SK-N-SH (cell line): ENCODE results near the gene COL1A2. TPM values are rescaled to one million over a fixed set of nuclear protein-coding genes. Genes with fewer than 3 reads are reported as not detected.

Source experiments
- CTCF ChIA-PET: fragments of 300-600, 350-600 bp; formaldehyde crosslinking; extraction: SDS; loops from one replicate; lab custom pipeline; 2021; lab: Yijun Ruan, JAX
- POLR2A ChIA-PET: fragments of 350-600 bp; sonication (Branson Sonifier 250); formaldehyde crosslinking; extraction: SDS; loops from one replicate; lab custom pipeline; 2020; ENCODE audit warnings: antibody characterized with exemption, inconsistent platforms; lab: Yijun Ruan, JAX
- DNase-seq: peaks from one replicate; pipeline ENCODE4 v3.0.0; 2012
- H2AFZ ChIP-seq: fragments of 200-600 bp; sonication (generic); 2 replicates; pipeline ENCODE4 v1.8.1; 2016; ENCODE audit warnings: antibody characterized with exemption, mild to moderate bottlenecking, low read depth
- H3F3A ChIP-seq: fragments of 200-600 bp; sonication (generic); replicated peaks from 2 replicates; pipeline ENCODE3; 2016; ENCODE audit warnings: antibody characterized with exemption, mild to moderate bottlenecking; ENCODE audit not compliant: insufficient read depth
- H3K27ac ChIP-seq, 2 experiments: fragments of 200-500 bp in 1 of 2; fragments of 200-600 bp in 1 of 2; sonication (Bioruptor generic) in 1 of 2; sonication (generic), shearing (Covaris generic) in 1 of 2; 2 replicates each; pipeline versions ENCODE4 v1.5.1 to v1.6.1; 2014 to 2016; ENCODE audit warnings: low read depth in 2 of 2, inconsistent platforms in 1 of 2, low read length in 1 of 2, mild to moderate bottlenecking in 1 of 2, mixed read lengths in 1 of 2
- H3K27me3 ChIP-seq: fragments of 200-600 bp; sonication (generic), shearing (Covaris generic); 2 replicates; pipeline ENCODE4 v1.6.1; 2016; ENCODE audit warnings: mixed run types; ENCODE audit not compliant: insufficient read depth
- H3K36me3 ChIP-seq, 2 experiments: fragments of 200-500 bp in 1 of 2; fragments of 200-600 bp in 1 of 2; sonication (Bioruptor generic) in 1 of 2; sonication (generic) in 1 of 2; replicated peaks in 1 of 2; 2 replicates each; pipeline versions ENCODE3 to v1.5.1; 2014 to 2016; ENCODE audit warnings: low read length in 1 of 2, mild to moderate bottlenecking in 1 of 2; ENCODE audit not compliant: insufficient read depth in 2 of 2, control insufficient read depth in 1 of 2
- H3K4me1 ChIP-seq, 2 experiments: fragments of 200-500 bp in 1 of 2; fragments of 200-600 bp in 1 of 2; sonication (Bioruptor generic) in 1 of 2; sonication (generic), shearing (Covaris generic) in 1 of 2; 2 replicates each; pipeline versions ENCODE4 v1.5.1 to v1.6.1; 2014 to 2016; ENCODE audit warnings: low read depth in 1 of 2, low read length in 1 of 2, mixed run types in 1 of 2; ENCODE audit not compliant: insufficient read depth in 2 of 2, control insufficient read depth in 1 of 2
- H3K4me2 ChIP-seq: fragments of 200-600 bp; sonication (generic), shearing (Covaris generic); 2 replicates; pipeline ENCODE4 v1.6.1; 2017; ENCODE audit warnings: mixed run types
- H3K4me3 ChIP-seq, 2 experiments: fragments of 200-500 bp in 1 of 2; fragments of 200-600 bp in 1 of 2; sonication (Bioruptor generic) in 1 of 2; sonication (generic), shearing (Covaris generic) in 1 of 2; 2 replicates each; pipeline versions ENCODE4 v1.5.1 to v1.8.1; 2014 to 2016; ENCODE audit warnings: low read depth in 2 of 2, inconsistent platforms in 1 of 2, low read length in 1 of 2, mild to moderate bottlenecking in 1 of 2, mixed read lengths in 1 of 2, moderate library complexity in 1 of 2
- H3K79me2 ChIP-seq: fragments of 200-600 bp; sonication (generic); 2 replicates; pipeline ENCODE4 v1.8.1; 2017; ENCODE audit warnings: mild to moderate bottlenecking; ENCODE audit not compliant: insufficient read depth
- H3K9ac ChIP-seq: fragments of 200-600 bp; sonication (generic); 2 replicates; pipeline ENCODE4 v1.6.1; 2017; ENCODE audit warnings: mixed run types
- H3K9me2 ChIP-seq: fragments of 200-600 bp; sonication (generic); 2 replicates; pipeline ENCODE4 v1.6.1; 2017; ENCODE audit warnings: mixed run types
- H3K9me3 ChIP-seq: fragments of 200-600 bp; sonication (generic); 2 replicates; pipeline ENCODE4 v1.6.1; 2017; ENCODE audit warnings: mixed run types, mild to moderate bottlenecking, moderate library complexity
- H4K20me1 ChIP-seq: fragments of 200-600 bp; sonication (generic); 2 replicates; pipeline ENCODE4 v1.6.1; 2017; ENCODE audit warnings: mild to moderate bottlenecking, mixed run types; ENCODE audit not compliant: insufficient read depth
- CHD2 ChIP-seq: fragments of 150-350 bp; IDR thresholded peaks from 2 replicates; pipeline ENCODE4 v1.6.1; 2018; ENCODE audit warnings: low read length; ENCODE audit not compliant: partially characterized antibody
- CTCF ChIP-seq: fragments of 200-600 bp; sonication (generic); IDR thresholded peaks from 2 replicates; pipeline ENCODE4 v1.6.1; 2017; ENCODE audit warnings: antibody characterized with exemption, mild to moderate bottlenecking, moderate library complexity
- FOXM1 ChIP-seq: IDR thresholded peaks from 2 replicates; pipeline ENCODE4 v1.4.0; 2012; ENCODE audit warnings: low read depth, mild to moderate bottlenecking
- GABPA ChIP-seq: IDR thresholded peaks from 2 replicates; pipeline ENCODE4 v1.4.0; 2012; ENCODE audit warnings: low read depth, mild to moderate bottlenecking
- POLR2AphosphoS5 ChIP-seq: IDR thresholded peaks from 2 replicates; pipeline ENCODE4 v1.6.1; 2012; ENCODE audit warnings: low read depth, low read length
- RXRA ChIP-seq: IDR thresholded peaks from 2 replicates; pipeline ENCODE4 v1.4.0; 2012; ENCODE audit warnings: low read depth, mild to moderate bottlenecking, borderline replicate concordance
- TCF12 ChIP-seq: IDR thresholded peaks from 2 replicates; pipeline ENCODE4 v1.4.0; 2012
- USF2 ChIP-seq: fragments of 150-350 bp; IDR thresholded peaks from 2 replicates; pipeline ENCODE4 v1.6.1; 2017; ENCODE audit warnings: antibody characterized with exemption, low read length, low read depth, borderline replicate concordance
- ZBTB33 ChIP-seq: IDR thresholded peaks from 2 replicates; pipeline ENCODE4 v1.4.0; 2012; ENCODE audit warnings: low read depth, borderline replicate concordance
- WGBS: methylation state at CpG from one replicate; pipeline ENCODE4 v1.1.6; 2017; ENCODE audit warnings: low lambda C conversion rate; 5-methylcytosine and 5-hydroxymethylcytosine counted together
- polyA plus RNA-seq, 3 experiments: library from polyadenylated mRNA; depleted of rRNA; stranded (reverse); fragments of >200 nt; gene quantifications; 2 replicates each; pipeline ENCODE4 v1.2.3, GENCODE V29; 2012

The COL1A2 gene
- polyA plus RNA-seq, 1 of the 3 experiments (the other 2 are of a cell fraction), result 11.4 TPM

- Histone ChIP-seq H2AFZ (no peak overlapping the region), H4K20me1 (no peaks in the 10 kb centered on the region), H3K4me1 (peaks cover 4 to 15% of the 10 kb centered on the region in 2 experiments; a peak in 3 of 4 replicates), H3K9me2 (no peaks in the 10 kb centered on the region), H3K79me2 (no peaks in the 10 kb centered on the region), H3K36me3 (peaks cover 0 to 10% of the 10 kb centered on the region in 2 experiments), H3K27me3 (no peaks in the 10 kb centered on the region), H3K9me3 (no peaks in the 10 kb centered on the region), H3K9ac (no peak overlapping the region), H3K27ac (no peak overlapping the region), H3K4me3 (no peak overlapping the region), H3F3A (peaks cover 14% of the 10 kb centered on the region), H3K4me2 (no peak overlapping the region)
- no peak for DNase-seq
- ChIA-PET CTCF (no interaction called here), POLR2A (no interaction called here)
- 81% methylated on average over 3 of the region's 3 CpGs for WGBS
- TF ChIP-seq GABPA (no peak), CTCF (no peak), USF2 (no peak), ZBTB33 (no peak), TCF12 (no peak), FOXM1 (no peak), POLR2AphosphoS5 (no peak)
Observed at GRCh38 chr7:94357076-94357475, 37.6 kb upstream of the COL1A2 start.

GRCh38 chr7:94360926-94361325, 33.8 kb upstream of the COL1A2 start:
- DNase-seq, result no peak
- Histone ChIP-seq H3K9me3 (no peaks in the 10 kb centered on the region), H3K27ac (no peak overlapping the region), H3K9me2 (no peaks in the 10 kb centered on the region), H3K9ac (no peak overlapping the region), H3K36me3 (peaks cover 0 to 28% of the 10 kb centered on the region in 2 experiments), H3F3A (peaks cover 17% of the 10 kb centered on the region), H2AFZ (no peak overlapping the region), H3K4me1 (peaks cover 0 to 6% of the 10 kb centered on the region in 2 experiments; a peak in 2 of 4 replicates), H3K4me3 (no peak overlapping the region), H3K27me3 (no peaks in the 10 kb centered on the region), H4K20me1 (no peaks in the 10 kb centered on the region), H3K79me2 (no peaks in the 10 kb centered on the region), H3K4me2 (no peak overlapping the region)
- CTCF ChIA-PET, result interaction anchor here (1.3 kb wide), 1 partner anchor 8 kb away, joined by 3 read pairs; no protein-coding TSS in a partner anchor
- POLR2A ChIA-PET, result no interaction called here
- TF ChIP-seq CHD2 (no peak), USF2 (no peak), TCF12 (no peak), CTCF (no peak), RXRA (no peak)
- 77% methylated on average over 2 of the region's 2 CpGs for WGBS
